HepG2 (cell line): ENCODE results near the gene RTP2. TPM values are rescaled to one million over a fixed set of nuclear protein-coding genes. Genes with fewer than 3 reads are reported as not detected.
A peak's percentile ranks its signal among the peaks of the same experiment; 100 is the strongest.

Experiments used
- ATAC-seq: fragments of 200-7000 bp; cut with Tn5 transposase; 3 replicates; pipeline ENCODE4 v1.9.1; 2020; ENCODE audit warnings: mild to moderate bottlenecking, moderate library complexity
- BruUV-seq: library from RNA; stranded (reverse); fragments of 400-500 nt; replicated peaks from 2 replicates; lab custom pipeline; 2021; lab: Mats Ljungman, UMichigan
- CTCF ChIA-PET: fragments of 300-600 bp; formaldehyde crosslinking; extraction: SDS; loops from one replicate; lab custom pipeline; 2021; ENCODE audit warnings: low total read pairs, inconsistent platforms, low intra/inter-chr PET ratio; lab: Yijun Ruan, JAX
- POLR2A ChIA-PET: fragments of 350-600 bp; sonication (Branson Sonifier 250); formaldehyde crosslinking; loops from one replicate; lab custom pipeline; 2020; ENCODE audit warnings: antibody characterized with exemption, inconsistent platforms; lab: Yijun Ruan, JAX
- DNase-seq: peaks from one replicate; pipeline ENCODE4 v3.0.0-alpha.2; 2015; ENCODE audit warnings: low spot score
- FAIRE-seq: peaks from 3 replicates; lab custom pipeline; 2011; peaks lifted over from hg19 to GRCh38; lab: Jason Lieb, UNC
- H2AFZ ChIP-seq: one replicate; pipeline ENCODE4 v1.6.1; 2011; ENCODE audit warnings: low read length, inconsistent platforms
- H3K27ac ChIP-seq: fragments of 300-600 bp; 3 replicates; pipeline ENCODE4 v1.8.0; 2011; ENCODE audit warnings: mixed run types, mild to moderate bottlenecking, mixed read lengths, low read length, inconsistent platforms; ENCODE audit not compliant: insufficient read depth; ENCODE audit errors: extremely low read length
- H3K27me3 ChIP-seq, 2 experiments: fragments of 200-600 bp in 1 of 2; 2 replicates in 1 of 2; 3 replicates in 1 of 2; pipeline versions ENCODE4 v1.6.0 to v1.8.0; 2011; ENCODE audit warnings: low read length in 2 of 2, mild to moderate bottlenecking in 2 of 2, moderate library complexity in 2 of 2, inconsistent platforms in 1 of 2; ENCODE audit not compliant: insufficient read depth in 2 of 2, control insufficient read depth in 1 of 2
- H3K36me3 ChIP-seq, 2 experiments: fragments of 200-600 bp in 1 of 2; replicated peaks in 1 of 2; 2 replicates in 1 of 2; 3 replicates in 1 of 2; pipeline versions ENCODE4 v1.5.1 to v1.8.0; 2011; ENCODE audit warnings: low read length in 2 of 2, inconsistent platforms in 1 of 2; ENCODE audit not compliant: insufficient read depth in 2 of 2, control insufficient read depth in 1 of 2
- H3K4me1 ChIP-seq: 2 replicates; pipeline ENCODE4 v1.5.1; 2012; ENCODE audit warnings: low read length, inconsistent platforms; ENCODE audit not compliant: insufficient read depth
- H3K4me2 ChIP-seq: 2 replicates; pipeline ENCODE4 v1.6.0; 2011; ENCODE audit warnings: low read depth, low read length, inconsistent platforms
- H3K4me3 ChIP-seq, 3 experiments: fragments of 200-600 bp in 1 of 3; sonication (generic), shearing (Covaris generic) in 1 of 3; replicated peaks in 1 of 3; 2 replicates each; pipeline ENCODE4 v1.5.1; 2011 to 2016; ENCODE audit warnings: low read length in 3 of 3, inconsistent platforms in 2 of 3, low read depth in 2 of 3, mild to moderate bottlenecking in 2 of 3, control low read depth in 1 of 3, mixed read lengths in 1 of 3; ENCODE audit not compliant: insufficient read depth in 1 of 3
- H3K79me2 ChIP-seq: one replicate; pipeline ENCODE4 v1.6.1; 2011; ENCODE audit warnings: low read length, inconsistent platforms; ENCODE audit not compliant: insufficient read depth
- H3K9ac ChIP-seq: 2 replicates; pipeline ENCODE4 v1.6.0; 2011; ENCODE audit warnings: mild to moderate bottlenecking, low read depth, low read length, inconsistent platforms; ENCODE audit not compliant: insufficient read depth
- H3K9me3 ChIP-seq: 2 replicates; pipeline ENCODE4 v1.5.1; 2012; ENCODE audit warnings: mild to moderate bottlenecking, low read length
- H4K20me1 ChIP-seq: 2 replicates; pipeline ENCODE4 v1.6.0; 2011; ENCODE audit warnings: inconsistent platforms, mild to moderate bottlenecking, low read length, moderate library complexity; ENCODE audit not compliant: insufficient read depth
- HHEX ChIP-seq: IDR thresholded peaks from 2 replicates; pipeline ENCODE4 v1.6.1; 2016; ENCODE audit warnings: control low read depth
- KLF6 ChIP-seq: IDR thresholded peaks from 2 replicates; pipeline ENCODE4 v1.8.0; 2016; ENCODE audit warnings: missing biosample characterization, missing genetic modification reagents
- MXD1 ChIP-seq: sonication (generic); formaldehyde crosslinking; IDR thresholded peaks from 2 replicates; pipeline ENCODE4 v1.4.0; 2020; ENCODE audit warnings: mild to moderate bottlenecking, missing genetic modification reagents
- MYNN ChIP-seq: sonication (generic); formaldehyde crosslinking; IDR thresholded peaks from 2 replicates; pipeline ENCODE4 v1.4.0; 2020; ENCODE audit warnings: mild to moderate bottlenecking, low read depth, missing genetic modification reagents
- RBM39 ChIP-seq: fragments of 200-400 bp; formaldehyde crosslinking; IDR thresholded peaks from one replicate; pipeline ENCODE4 v1.6.1; 2018; ENCODE audit warnings: antibody characterized with exemption, mild to moderate bottlenecking, low read depth, low read length; ENCODE audit not compliant: poor library complexity, severe bottlenecking
- TARDBP ChIP-seq: sonication (generic); formaldehyde crosslinking; IDR thresholded peaks from 2 replicates; pipeline ENCODE4 v1.8.0; 2022; ENCODE audit warnings: mild to moderate bottlenecking, missing genetic modification reagents
- ZBTB21 ChIP-seq: sonication (generic); formaldehyde crosslinking; IDR thresholded peaks from 2 replicates; pipeline ENCODE4 v1.4.0; 2020; ENCODE audit warnings: missing genetic modification reagents
- ZFP90 ChIP-seq: sonication (generic); formaldehyde crosslinking; IDR thresholded peaks from 2 replicates; pipeline ENCODE4 v1.8.0; 2022; ENCODE audit warnings: missing genetic modification reagents, mild to moderate bottlenecking, inconsistent platforms, borderline replicate concordance
- ZNF280D ChIP-seq: sonication (generic); formaldehyde crosslinking; IDR thresholded peaks from 2 replicates; pipeline ENCODE4 v1.5.1; 2020; ENCODE audit warnings: mild to moderate bottlenecking, missing genetic modification reagents
- ZNF687 ChIP-seq: sonication (generic); formaldehyde crosslinking; IDR thresholded peaks from 2 replicates; pipeline ENCODE4 v1.5.1; 2020; ENCODE audit warnings: mild to moderate bottlenecking, missing genetic modification reagents, moderate library complexity
- ZNF691 ChIP-seq: sonication (generic); formaldehyde crosslinking; IDR thresholded peaks from 2 replicates; pipeline ENCODE4 v1.4.0; 2020; ENCODE audit warnings: missing genetic modification reagents, low read depth, mild to moderate bottlenecking, borderline replicate concordance
- ZXDC ChIP-seq: sonication (generic); formaldehyde crosslinking; IDR thresholded peaks from 2 replicates; pipeline ENCODE4 v1.5.0; 2020; ENCODE audit warnings: mild to moderate bottlenecking, missing genetic modification reagents
- WGBS: methylation state at CpG from one replicate; pipeline ENCODE4 v1.1.6; 2017; ENCODE audit warnings: low lambda C conversion rate; 5-methylcytosine and 5-hydroxymethylcytosine counted together
- in situ Hi-C: cut with HindIII; loops from 2 replicates; pipeline ENCODE4 v1.10.0; 2017; ENCODE audit warnings: low pct_unique_long_range_greater_than_20kb; ENCODE audit not compliant: extremely low pct_ligation_motif_present
- intact Hi-C: fragments of 100-400 bp; cut with micrococcal nuclease; formaldehyde crosslinking; loops from one replicate; pipeline ENCODE4 v1.10.0; 2022; ENCODE audit not compliant: unreplicated experiment
- polyA plus RNA-seq, 8 experiments: library from polyadenylated mRNA; depleted of rRNA in 3 of 8; stranded (reverse) in 7 of 8; unstranded in 1 of 8; fragments of >200 nt; fragmentation: Illumina TruSeq in 4 of 8; extraction: Trizol in 4 of 8; gene quantifications; 2 replicates each; pipeline versions ENCODE4 v1.2.1 to v1.2.3, GENCODE V29; 2011 to 2016; ENCODE audit warnings: low read depth in 4 of 8, missing spikeins in 1 of 8, mixed read lengths in 1 of 8; ENCODE audit not compliant: insufficient read depth in 1 of 8
- total RNA-seq, 5 experiments: library from RNA; depleted of rRNA; stranded (reverse); fragments of >200 nt; fragmentation: Illumina TruSeq; extraction: Trizol; gene quantifications; 2 replicates each; pipeline ENCODE4 v1.2.3, GENCODE V29; 2016; ENCODE audit warnings: low read depth in 1 of 5

The RTP2 gene
- total and polyA plus RNA-seq, 2 of the 13 experiments (the other 11 are each of a cell fraction or from before 2014, with no cell fraction given): not detected

- Histone ChIP-seq H3K27me3 (no peaks in the 10 kb centered on the region), H4K20me1 (peaks cover 8% of the 10 kb centered on the region; the same call in 1 of the 2 replicates), H3K27ac (peak overlapping the region; percentile 91), H3K79me2 (no peaks in the 10 kb centered on the region), H3K36me3 (peaks cover 16 to 35% of the 10 kb centered on the region in 2 experiments; a peak in 4 of 5 replicates), H3K4me3 (0 out of 6 replicates have a peak overlapping the region, but pooled peaks of 1 of the 3 experiments have one; percentile 12), H3K4me2 (peak overlapping the region; percentile 51), H2AFZ (no peak overlapping the region), H3K9me3 (no peaks in the 10 kb centered on the region), H3K9ac (peak overlapping the region; percentile 31; the same call in 1 of the 2 replicates), H3K4me1 (peaks cover 42% of the 10 kb centered on the region)
- FAIRE-seq: no peak
- in situ Hi-C loops: no loop called here
- BruUV-seq: no TSS peak
- ChIA-PET CTCF (no interaction called here), POLR2A (interaction anchor here (1.2 kb wide), 1 partner anchor 575 kb away, joined by 3 read pairs; no protein-coding TSS in a partner anchor)
- peak; percentile 50 for ATAC-seq
- 85% methylated on average over 2 of the region's 2 CpGs for WGBS
- intact Hi-C loops: no loop called here
- DNase-seq: no peak
- TF ChIP-seq ZNF691 (CRISPR knock-in tag): 0 out of 2 replicates have a peak, but pooled peaks have one; percentile 16
- TF ChIP-seq ZBTB21: no peak
- 0 out of 2 replicates have a peak, but pooled peaks have one; percentile 62 for TF ChIP-seq ZXDC
- TF ChIP-seq ZNF687 (CRISPR knock-in tag): 0 out of 2 replicates have a peak, but pooled peaks have one; percentile 74
- TF ChIP-seq ZFP90 (CRISPR knock-in tag): no peak
- no peak for TF ChIP-seq HHEX (CRISPR knock-in tag)
- TF ChIP-seq TARDBP (CRISPR knock-in tag): no peak
- no peak for TF ChIP-seq MXD1 (CRISPR knock-in tag)
- TF ChIP-seq RBM39: peak; percentile 20
- TF ChIP-seq MYNN (CRISPR knock-in tag): no peak
- no peak for TF ChIP-seq ZNF280D (CRISPR knock-in tag)
- 0 out of 2 replicates have a peak, but pooled peaks have one; percentile 0 for TF ChIP-seq KLF6 (CRISPR knock-in tag)
Measured at GRCh38 chr3:187720337-187720670, 17.9 kb upstream of the RTP2 start.
